ENCODE results near the gene ARHGAP1.

The ARHGAP1 gene

DNA sequence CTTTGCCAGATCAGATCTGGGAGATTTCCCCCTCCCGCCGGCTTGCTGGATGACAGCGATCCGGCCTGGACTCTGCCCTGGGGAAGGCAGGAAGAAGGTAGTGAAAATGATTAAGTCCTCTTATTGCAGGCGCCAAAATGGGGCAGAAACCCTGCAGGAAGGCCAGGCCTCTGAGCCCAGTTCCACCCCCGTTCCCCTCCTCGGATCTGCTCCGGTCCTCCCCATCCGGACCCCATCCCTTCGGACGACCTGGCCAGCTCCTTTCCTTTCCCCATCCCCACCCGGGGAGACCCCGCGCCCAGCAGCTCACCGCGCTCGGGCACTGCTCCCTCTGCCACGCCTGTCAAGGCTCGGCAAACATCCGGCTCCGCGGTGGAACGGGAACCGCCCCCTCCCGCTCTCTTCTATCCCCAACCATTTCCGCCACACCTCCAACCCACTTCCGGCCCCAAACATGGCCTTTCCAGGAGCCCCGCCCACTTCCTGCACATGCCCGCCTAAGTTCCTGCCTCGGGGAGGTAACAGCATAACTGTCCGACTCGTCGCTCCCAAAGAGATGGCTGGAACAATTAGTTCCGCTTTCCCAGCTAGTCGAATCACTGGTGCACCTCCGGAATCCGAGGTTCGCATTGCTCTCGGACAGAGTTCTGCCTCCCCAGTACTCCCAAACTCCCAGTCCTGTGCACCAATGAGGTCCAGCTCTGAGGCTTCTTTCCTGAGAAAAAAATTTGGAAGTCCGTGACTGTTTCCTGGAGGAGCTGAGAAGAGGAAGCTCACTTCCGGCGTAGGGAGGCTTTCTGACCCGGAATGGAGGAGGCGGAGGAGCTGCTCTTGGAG is at the start of gene ARHGAP1, which contains the start of gene ZNF408:
Gene ARHGAP1, minus strand, starts transcription at position 379 of the 837 bp plus-strand sequence. CDS start 4,512 bp downstream, outside the sequence.
Gene ZNF408, plus strand, starts transcription at position 791 of the 837 bp plus-strand sequence. Its CDS starts 17 bp downstream, at position 808.
- peak; percentile 99 to 100 for DNase-seq

GRCh38 chr11:46747150-46747549 is 46.7 kb upstream of the ARHGAP1 start:
- no peak for DNase-seq

- DNase-seq: no peak
Measured at GRCh38 chr11:46745995-46746394, 45.6 kb upstream of the ARHGAP1 start.

DNA sequence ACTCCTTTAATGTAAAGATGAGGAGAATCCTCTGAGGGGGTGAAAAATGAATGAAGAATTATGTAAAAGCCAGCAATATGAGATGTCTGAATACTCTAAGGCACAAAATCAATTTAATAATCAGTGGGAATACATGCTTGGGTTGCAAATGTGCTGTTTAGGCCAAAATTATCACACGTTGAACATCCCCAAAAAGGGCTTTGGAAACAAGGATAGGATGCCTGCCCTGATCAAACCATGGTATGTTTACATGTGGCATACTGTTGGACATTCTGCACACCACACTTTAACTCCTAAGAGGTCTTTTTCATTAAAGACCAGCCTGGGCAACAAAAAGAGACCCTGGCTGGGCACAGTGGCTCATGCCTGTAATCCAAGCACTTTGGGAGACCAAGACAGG is 44.9 kb upstream of the ARHGAP1 start:
- DNase-seq: no peak

DNA sequence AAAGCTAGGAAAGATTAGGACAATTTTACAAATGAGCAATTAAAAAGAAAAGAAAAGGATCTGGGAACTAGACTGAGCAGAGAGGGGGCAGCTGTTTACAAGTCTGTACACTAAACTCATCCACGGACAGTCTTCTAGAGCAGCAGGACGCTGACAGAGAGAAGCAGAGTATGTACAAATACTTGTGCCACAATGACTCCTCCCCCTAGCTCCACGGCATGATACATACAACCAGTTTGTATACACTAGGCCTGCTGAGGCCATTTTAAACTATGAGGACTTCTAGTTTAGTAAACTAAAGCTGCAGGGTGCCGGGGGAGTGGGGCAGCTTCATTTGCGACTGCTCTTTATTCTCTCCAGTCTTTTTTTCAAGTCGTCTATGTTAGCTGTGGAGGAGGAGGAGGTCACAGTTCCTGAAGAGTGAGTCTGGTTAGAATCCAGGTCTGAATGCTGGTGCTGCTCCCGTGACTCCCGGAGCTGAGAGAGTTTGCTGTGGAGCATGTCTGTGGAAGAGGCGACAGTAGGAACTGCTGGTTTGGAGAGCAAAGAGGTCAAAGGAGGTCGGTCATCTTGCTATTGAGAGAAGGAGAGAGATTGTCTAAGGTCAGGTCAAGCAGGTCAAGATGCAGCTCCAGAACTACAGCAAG is 43.4 kb upstream of the ARHGAP1 start:
- no peak for DNase-seq

- no peak for DNase-seq
Measured at GRCh38 chr11:46743043-46743442, 42.6 kb upstream of the ARHGAP1 start.

DNA sequence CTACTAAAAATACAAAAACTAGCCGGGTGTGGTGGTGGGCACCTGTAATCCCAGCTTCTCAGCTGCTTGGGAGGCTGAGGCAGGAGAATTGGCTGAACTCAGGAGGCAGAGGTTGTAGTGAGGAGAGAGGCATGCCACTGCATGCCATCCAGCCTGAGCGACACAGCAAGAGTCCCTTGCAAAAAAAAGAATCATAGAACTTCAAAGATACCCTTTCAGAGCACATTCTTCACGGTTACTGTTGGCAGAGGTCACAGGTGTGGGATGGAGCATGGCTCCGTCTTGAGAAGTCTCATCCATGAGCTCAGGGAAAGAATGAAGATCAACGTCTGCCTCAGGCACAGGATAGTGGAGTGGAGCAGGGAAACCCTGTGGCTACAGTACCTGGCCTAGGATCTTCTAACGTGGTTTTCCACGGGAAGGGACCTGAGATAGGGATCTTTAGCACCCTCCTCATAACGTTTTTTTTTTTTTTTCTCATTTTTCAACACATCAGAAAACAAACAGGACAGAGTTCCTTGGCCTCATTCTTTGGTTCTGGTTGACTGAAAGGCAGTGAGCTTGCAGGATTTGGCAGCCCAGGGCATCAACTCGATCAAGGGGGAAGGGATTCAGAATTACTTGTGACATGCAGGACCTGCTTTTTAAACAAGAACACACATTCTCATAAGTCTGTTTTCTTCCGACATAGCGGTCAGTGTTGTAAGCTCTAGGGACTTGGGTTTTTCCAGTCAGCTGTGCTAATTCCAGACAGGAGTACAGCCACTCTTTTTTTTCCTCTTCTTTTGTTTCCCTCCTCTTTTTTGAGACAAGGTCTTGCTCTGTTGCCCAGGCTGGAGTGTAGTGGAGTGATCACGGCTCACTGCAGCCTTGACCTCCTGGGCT is 41.4 kb upstream of the ARHGAP1 start:
- no peak for DNase-seq

DNA sequence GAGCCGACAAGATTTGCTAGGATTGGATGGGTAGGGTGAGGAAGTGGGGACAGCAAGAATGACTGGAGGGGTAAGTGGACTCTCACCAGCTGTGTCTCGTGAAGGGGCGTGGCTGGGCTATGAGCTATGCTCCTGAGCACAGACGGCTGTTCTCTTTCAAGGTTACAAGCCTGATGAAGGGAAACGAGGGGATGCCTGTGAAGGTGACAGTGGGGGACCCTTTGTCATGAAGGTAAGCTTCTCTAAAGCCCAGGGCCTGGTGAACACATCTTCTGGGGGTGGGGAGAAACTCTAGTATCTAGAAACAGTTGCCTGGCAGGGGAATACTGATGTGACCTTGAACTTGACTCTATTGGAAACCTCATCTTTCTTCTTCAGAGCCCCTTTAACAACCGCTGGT is 38.5 kb upstream of the ARHGAP1 start:
- DNase-seq: no peak

DNA sequence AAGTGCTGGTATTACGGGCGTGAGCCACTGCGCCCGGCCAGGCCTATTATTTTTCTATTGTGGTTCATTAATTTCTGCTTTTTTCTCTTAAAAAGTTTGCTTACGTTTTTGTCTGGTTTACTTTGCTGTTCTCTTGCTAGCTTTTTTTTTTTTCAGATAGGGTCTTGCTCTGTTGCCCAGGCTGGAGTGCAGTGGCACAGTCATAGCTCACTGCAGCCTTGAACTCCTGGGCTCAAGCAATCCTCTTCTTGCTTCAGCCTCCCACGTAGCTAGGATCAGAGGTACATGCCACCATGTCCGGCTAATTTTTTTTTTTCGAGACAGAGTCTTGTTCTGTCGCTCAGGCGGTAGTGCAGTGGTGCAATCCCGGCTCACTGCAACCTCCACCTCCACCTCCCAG is 37.3 kb upstream of the ARHGAP1 start:
- no peak for DNase-seq

DNA sequence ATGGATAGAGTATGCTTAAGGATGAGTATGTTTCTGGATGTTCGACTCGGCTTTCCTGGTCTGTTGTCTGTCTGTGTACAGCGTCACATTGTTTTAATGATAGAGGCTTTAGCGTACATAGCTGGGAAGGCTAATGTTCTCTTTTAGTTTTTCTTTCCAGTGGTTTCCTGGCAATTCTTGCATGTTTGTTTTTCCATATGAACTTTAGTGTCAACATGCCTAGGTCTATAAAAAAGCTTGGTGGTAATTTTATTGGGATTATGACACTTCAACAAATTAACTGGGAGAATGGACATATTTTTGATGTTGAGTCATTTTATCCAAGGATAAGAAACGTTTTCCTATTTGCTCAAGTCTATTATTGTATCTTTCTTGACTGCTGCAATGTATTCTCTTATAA is 36.2 kb upstream of the ARHGAP1 start:
- no peak for DNase-seq

DNA sequence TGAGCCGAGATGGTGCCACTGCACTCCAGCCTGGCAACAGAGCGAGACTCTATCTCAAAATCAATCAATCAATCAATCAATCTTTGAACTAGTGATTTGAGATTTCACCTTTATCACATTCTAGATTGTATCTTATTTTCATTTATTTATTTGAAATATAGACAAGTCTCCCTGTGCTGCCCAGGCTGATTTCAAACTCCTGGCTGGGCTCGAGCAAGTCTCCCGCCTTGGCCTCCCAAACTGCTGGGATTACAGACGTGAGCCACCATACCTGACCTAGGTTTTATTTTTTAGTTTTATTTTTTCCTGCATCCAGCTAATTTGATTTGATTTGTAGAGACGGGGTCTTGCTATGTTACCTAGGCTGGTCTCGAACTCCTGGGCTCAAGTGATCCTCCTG is 35.7 kb upstream of the ARHGAP1 start:
- DNase-seq: no peak

- DNase-seq: no peak
Measured at GRCh38 chr11:46733234-46733633, 32.8 kb upstream of the ARHGAP1 start.

- no peak for DNase-seq
Measured at GRCh38 chr11:46731545-46731944, 31.1 kb upstream of the ARHGAP1 start.

- DNase-seq: no peak
Measured at GRCh38 chr11:46729110-46730027, 28.9 kb upstream of the ARHGAP1 start.

DNA sequence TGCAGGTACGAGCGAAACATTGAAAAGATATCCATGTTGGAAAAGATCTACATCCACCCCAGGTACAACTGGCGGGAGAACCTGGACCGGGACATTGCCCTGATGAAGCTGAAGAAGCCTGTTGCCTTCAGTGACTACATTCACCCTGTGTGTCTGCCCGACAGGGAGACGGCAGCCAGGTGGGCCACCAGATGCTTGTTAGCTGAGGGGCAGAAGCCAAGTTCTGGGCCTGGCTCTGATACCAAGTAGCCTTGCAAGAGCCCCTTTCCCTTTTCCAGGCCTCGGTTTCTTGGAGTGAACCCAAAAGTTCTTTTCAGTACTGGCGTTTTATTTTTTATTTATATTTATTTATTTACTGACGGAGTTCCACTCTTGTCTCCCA is 28.2 kb upstream of the ARHGAP1 start:
- no peak for DNase-seq

DNA sequence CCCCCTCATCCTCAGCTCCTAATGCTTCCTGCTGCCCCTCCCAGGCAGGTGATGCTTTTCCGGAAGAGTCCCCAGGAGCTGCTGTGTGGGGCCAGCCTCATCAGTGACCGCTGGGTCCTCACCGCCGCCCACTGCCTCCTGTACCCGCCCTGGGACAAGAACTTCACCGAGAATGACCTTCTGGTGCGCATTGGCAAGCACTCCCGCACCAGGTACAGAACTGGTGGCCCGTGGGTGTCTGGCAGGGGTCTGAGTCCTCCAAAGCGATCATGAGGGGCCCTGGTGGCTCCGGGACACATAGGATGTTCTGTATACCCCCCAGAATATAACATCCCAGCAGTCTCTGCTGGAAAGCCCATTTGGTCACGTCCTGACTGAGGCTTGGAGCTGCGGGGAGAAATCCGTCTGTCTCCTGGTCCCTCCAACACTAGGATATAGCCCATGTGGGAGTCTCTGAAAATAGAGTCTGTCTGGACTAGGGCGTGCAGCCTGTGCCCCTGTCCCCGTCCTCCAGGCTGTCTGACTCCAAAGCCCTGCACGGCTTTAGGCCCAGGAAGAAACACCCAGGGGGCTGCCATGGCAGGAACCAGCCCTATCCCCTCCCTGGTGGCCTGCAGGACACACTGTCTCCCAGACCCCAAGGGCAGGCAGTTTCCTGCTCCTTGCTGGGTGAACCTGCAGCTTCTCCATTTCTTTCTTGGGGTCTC is 27.7 kb upstream of the ARHGAP1 start:
- no peak for DNase-seq

- no peak for DNase-seq
Measured at GRCh38 chr11:46726206-46726862, 25.9 kb upstream of the ARHGAP1 start.

- no peak for DNase-seq
Measured at GRCh38 chr11:46725338-46726205, 25.2 kb upstream of the ARHGAP1 start.

DNA sequence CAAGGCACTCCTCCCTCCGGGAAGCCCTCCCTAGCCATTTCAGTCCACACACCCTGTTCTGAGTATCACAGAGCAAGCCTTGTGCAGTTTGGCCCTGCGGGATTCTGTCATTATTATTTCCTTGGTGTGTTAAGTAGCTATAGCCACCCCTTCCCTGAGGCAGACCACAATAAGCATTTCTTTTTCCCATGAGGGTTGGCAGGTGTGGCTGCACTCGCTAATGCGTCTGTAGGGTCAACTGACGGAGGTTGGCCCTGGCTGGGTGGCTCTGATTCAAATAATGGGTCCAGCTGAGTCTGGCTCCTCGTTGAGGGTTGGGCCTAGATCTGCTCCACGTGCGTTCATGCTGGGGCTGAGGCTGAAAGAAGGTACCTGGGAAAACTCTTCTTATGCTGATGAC is 23.7 kb upstream of the ARHGAP1 start:
- no peak for DNase-seq

GRCh38 chr11:46723359-46723680 is 22.9 kb upstream of the ARHGAP1 start:
- no peak for DNase-seq
